ENCODE measurements around the gene GNAT1. TPM values are rescaled to one million over a fixed set of nuclear protein-coding genes. Genes with fewer than 3 reads are reported as not detected.

The GNAT1 gene
- total RNA-seq, 2 experiments from 2014 or later, result not detected

- no peak overlapping the region for H2AFZ ChIP-seq (ENCODE audit: low read length)
- no peak overlapping the region for H3K4me2 ChIP-seq (ENCODE audit: low read length)
- H3K79me2 ChIP-seq (ENCODE audit: insufficient read depth, low read depth, low read length), result no peaks in the 10 kb centered on the region
Observed at GRCh38 chr3:50167841-50168209, 23.6 kb upstream of the GNAT1 start.

GRCh38 chr3:50168388-50168787 is 23.0 kb upstream of the GNAT1 start:
- BruUV-seq (replicated peaks), result no TSS peak
- Histone ChIP-seq H3K9me3 (ENCODE audit: low read length) (no peaks in the 10 kb centered on the region), H3K4me1 (ENCODE audit: insufficient read depth, low read length, poor library complexity, severe bottlenecking) (no peaks in the 10 kb centered on the region), H3K27ac (ENCODE audit: low read depth, low read length, poor library complexity, severe bottlenecking) (no peak overlapping the region), H3K36me3 (ENCODE audit: insufficient read depth, low read length) (no peaks in the 10 kb centered on the region), H4K20me1 (ENCODE audit: insufficient read depth, low read length) (no peaks in the 10 kb centered on the region), H3K79me2 (ENCODE audit: insufficient read depth, low read depth, low read length) (no peaks in the 10 kb centered on the region), H2AFZ (ENCODE audit: low read length) (no peak overlapping the region), H3K4me2 (ENCODE audit: low read length) (no peak overlapping the region), H3K9me2 (ENCODE audit: insufficient read depth, low read length) (no peaks in the 10 kb centered on the region), H3K4me3 (ENCODE audit: low read depth, low read length, poor library complexity, severe bottlenecking) (no peak overlapping the region)
- POLR2A ChIA-PET, result no interaction called here
- CTCF ChIA-PET (ENCODE audit: unreplicated experiment), result interaction anchor here (0.6 kb wide), 1 partner anchor 20 kb away, joined by 3 read pairs; no protein-coding TSS in a partner anchor
- intact Hi-C loops (cut with micrococcal nuclease; ENCODE audit: unreplicated experiment), result no loop called here
- no peak for DNase-seq (ENCODE audit: low spot score)
- TF ChIP-seq, protein P1, sequence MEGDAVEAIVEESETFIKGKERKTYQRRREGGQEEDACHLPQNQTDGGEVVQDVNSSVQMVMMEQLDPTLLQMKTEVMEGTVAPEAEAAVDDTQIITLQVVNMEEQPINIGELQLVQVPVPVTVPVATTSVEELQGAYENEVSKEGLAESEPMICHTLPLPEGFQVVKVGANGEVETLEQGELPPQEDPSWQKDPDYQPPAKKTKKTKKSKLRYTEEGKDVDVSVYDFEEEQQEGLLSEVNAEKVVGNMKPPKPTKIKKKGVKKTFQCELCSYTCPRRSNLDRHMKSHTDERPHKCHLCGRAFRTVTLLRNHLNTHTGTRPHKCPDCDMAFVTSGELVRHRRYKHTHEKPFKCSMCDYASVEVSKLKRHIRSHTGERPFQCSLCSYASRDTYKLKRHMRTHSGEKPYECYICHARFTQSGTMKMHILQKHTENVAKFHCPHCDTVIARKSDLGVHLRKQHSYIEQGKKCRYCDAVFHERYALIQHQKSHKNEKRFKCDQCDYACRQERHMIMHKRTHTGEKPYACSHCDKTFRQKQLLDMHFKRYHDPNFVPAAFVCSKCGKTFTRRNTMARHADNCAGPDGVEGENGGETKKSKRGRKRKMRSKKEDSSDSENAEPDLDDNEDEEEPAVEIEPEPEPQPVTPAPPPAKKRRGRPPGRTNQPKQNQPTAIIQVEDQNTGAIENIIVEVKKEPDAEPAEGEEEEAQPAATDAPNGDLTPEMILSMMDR (conservative IDR thresholded peaks at IDR 0.05; ENCODE audit: low read length), result no peak

More at GRCh38 chr3:50167841-50168209, 23.6 kb upstream of the GNAT1 start:
- no peak overlapping the region for H3K4me3 ChIP-seq (ENCODE audit: low read depth, low read length, poor library complexity, severe bottlenecking)
- H3K9me2 ChIP-seq (ENCODE audit: insufficient read depth, low read length), result no peaks in the 10 kb centered on the region
- no peak overlapping the region for H3K27ac ChIP-seq (ENCODE audit: low read depth, low read length, poor library complexity, severe bottlenecking)
- no peaks in the 10 kb centered on the region for H3K4me1 ChIP-seq (ENCODE audit: insufficient read depth, low read length, poor library complexity, severe bottlenecking)
- TF ChIP-seq, protein P1 (conservative IDR thresholded peaks at IDR 0.05; ENCODE audit: low read length), result no peak
- TF ChIP-seq EZH2phosphoT487 (IDR thresholded peaks at IDR 0.05; ENCODE audit: borderline replicate concordance, low read depth, low read length), result no peak
- no peaks in the 10 kb centered on the region for H3K9me3 ChIP-seq (ENCODE audit: low read length)
- H3K36me3 ChIP-seq (ENCODE audit: insufficient read depth, low read length), result no peaks in the 10 kb centered on the region
- DNase-seq (ENCODE audit: low spot score), result no peak
- ChIA-PET CTCF (ENCODE audit: unreplicated experiment) (no interaction called here), POLR2A (interaction anchor here (0.6 kb wide), 1 partner anchor 12 kb away, joined by 3 read pairs; no protein-coding TSS in a partner anchor)
- H4K20me1 ChIP-seq (ENCODE audit: insufficient read depth, low read length), result no peaks in the 10 kb centered on the region
- intact Hi-C loops (cut with micrococcal nuclease; ENCODE audit: unreplicated experiment), result no loop called here
- BruUV-seq (replicated peaks), result no TSS peak

DNA sequence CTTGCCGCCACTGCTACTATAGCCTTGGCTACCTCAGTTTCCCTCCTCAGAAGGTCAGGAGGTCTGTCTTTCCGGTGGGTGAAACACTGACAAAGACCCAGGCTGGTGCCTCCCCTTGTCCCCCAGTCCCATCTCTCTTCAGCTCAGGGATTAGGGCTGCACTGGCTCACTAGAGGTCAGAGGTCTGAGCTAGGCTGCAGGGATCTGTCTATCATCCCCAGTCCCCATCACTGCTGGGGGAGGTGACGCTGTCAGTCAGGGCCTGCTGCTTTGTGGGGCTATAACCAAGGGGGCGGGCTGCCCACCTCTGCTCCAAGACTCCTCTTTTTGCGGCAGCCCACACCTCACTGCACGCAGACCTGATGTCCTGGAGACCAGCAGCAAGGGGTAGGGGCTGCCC is 22.6 kb upstream of the GNAT1 start:
- no peak for DNase-seq (ENCODE audit: low spot score)
- TF ChIP-seq, protein P1 (conservative IDR thresholded peaks at IDR 0.05; ENCODE audit: low read length), result no peak
- no peak for TF ChIP-seq EZH2phosphoT487 (IDR thresholded peaks at IDR 0.05; ENCODE audit: borderline replicate concordance, low read depth, low read length)

More for the DNA sequence above, 22.6 kb upstream of the GNAT1 start:
- Histone ChIP-seq H3K27ac (ENCODE audit: low read depth, low read length, poor library complexity, severe bottlenecking) (no peak overlapping the region), H3K79me2 (ENCODE audit: insufficient read depth, low read depth, low read length) (no peaks in the 10 kb centered on the region), H3K4me3 (ENCODE audit: low read depth, low read length, poor library complexity, severe bottlenecking) (no peak overlapping the region), H3K4me1 (ENCODE audit: insufficient read depth, low read length, poor library complexity, severe bottlenecking) (no peaks in the 10 kb centered on the region), H3K4me2 (ENCODE audit: low read length) (no peak overlapping the region), H4K20me1 (ENCODE audit: insufficient read depth, low read length) (no peaks in the 10 kb centered on the region), H3K36me3 (ENCODE audit: insufficient read depth, low read length) (no peaks in the 10 kb centered on the region), H3K9me2 (ENCODE audit: insufficient read depth, low read length) (no peaks in the 10 kb centered on the region), H3K9me3 (ENCODE audit: low read length) (no peaks in the 10 kb centered on the region), H2AFZ (ENCODE audit: low read length) (no peak overlapping the region)
- ChIA-PET POLR2A (no interaction called here), CTCF (ENCODE audit: unreplicated experiment) (interaction anchor here (0.6 kb wide), 1 partner anchor 19 kb away, joined by 3 read pairs; no protein-coding TSS in a partner anchor)
- intact Hi-C loops (cut with micrococcal nuclease; ENCODE audit: unreplicated experiment), result no loop called here
- BruUV-seq (replicated peaks), result no TSS peak

Measured in OCI-LY7 (cell line).